Rectal smooth muscle tissue (tissue), 1 donor: ENCODE results near the gene POLA1.

Source experiments
- H3K27ac ChIP-seq: one replicate; pipeline ENCODE4 v1.7.0; 2013; ENCODE audit warnings: low read depth, low read length, inconsistent platforms
- H3K27me3 ChIP-seq: one replicate; pipeline ENCODE4 v1.7.0; 2013; ENCODE audit warnings: low read length; ENCODE audit not compliant: control insufficient read depth, insufficient read depth
- H3K36me3 ChIP-seq: one replicate; pipeline ENCODE4 v1.7.0; 2013; ENCODE audit warnings: low read length; ENCODE audit not compliant: control insufficient read depth, insufficient read depth
- H3K4me1 ChIP-seq: one replicate; pipeline ENCODE4 v1.7.0; 2013; ENCODE audit warnings: low read length; ENCODE audit not compliant: control insufficient read depth, insufficient read depth
- H3K4me3 ChIP-seq: one replicate; pipeline ENCODE4 v1.7.0; 2013; ENCODE audit warnings: low read length
- H3K9ac ChIP-seq: one replicate; pipeline ENCODE4 v1.7.0; 2013; ENCODE audit warnings: low read length

Gene POLA1

GRCh38 chrX:25002661-25003020 lies 308.9 kb downstream of the POLA1 start:
- Histone ChIP-seq H3K27me3 (peaks cover 12% of the 10 kb centered on the region), H3K9ac (no peak overlapping the region), H3K36me3 (no peaks in the 10 kb centered on the region), H3K4me3 (peak overlapping the region; percentile 21), H3K4me1 (no peaks in the 10 kb centered on the region), H3K27ac (no peak overlapping the region)

- peak overlapping the region; percentile 21 for H3K4me3 ChIP-seq
- no peak overlapping the region for H3K9ac ChIP-seq
- no peaks in the 10 kb centered on the region for H3K4me1 ChIP-seq
- H3K36me3 ChIP-seq = no peaks in the 10 kb centered on the region
- H3K27ac ChIP-seq = no peak overlapping the region
- H3K27me3 ChIP-seq = peaks cover 18% of the 10 kb centered on the region
Observed at GRCh38 chrX:25003066-25003849, 309.5 kb downstream of the POLA1 start.

DNA sequence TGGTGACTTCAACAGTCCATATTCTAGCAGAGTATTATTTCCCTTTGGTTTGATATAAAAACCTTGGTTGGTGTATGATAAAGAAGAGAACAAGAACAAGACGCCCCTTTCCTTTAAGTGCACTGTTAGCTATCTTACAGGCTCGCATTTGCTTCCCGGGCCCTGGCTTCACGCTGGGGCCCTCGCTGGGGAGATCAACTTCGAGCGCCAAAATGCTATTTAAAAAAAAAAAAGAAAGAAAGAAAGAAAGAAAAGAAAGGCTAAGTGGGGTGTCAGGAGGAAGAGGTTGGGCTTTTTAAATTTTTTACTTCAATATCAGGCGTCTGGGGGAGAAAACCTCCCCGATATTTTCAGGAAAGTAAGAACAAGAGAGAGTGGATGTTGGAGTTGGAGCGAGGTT lies 310.3 kb downstream of the POLA1 start:
- H3K27ac ChIP-seq = no peak overlapping the region
- no peak overlapping the region for H3K9ac ChIP-seq
- H3K27me3 ChIP-seq = peaks cover 24% of the 10 kb centered on the region
- no peak overlapping the region for H3K4me3 ChIP-seq
- H3K4me1 ChIP-seq = no peaks in the 10 kb centered on the region
- no peaks in the 10 kb centered on the region for H3K36me3 ChIP-seq

GRCh38 chrX:25004485-25005032 lies 310.8 kb downstream of the POLA1 start:
- H3K4me3 ChIP-seq = peak overlapping the region; percentile 36
- no peak overlapping the region for H3K27ac ChIP-seq
- H3K4me1 ChIP-seq = no peaks in the 10 kb centered on the region
- H3K27me3 ChIP-seq = peaks cover 24% of the 10 kb centered on the region
- no peaks in the 10 kb centered on the region for H3K36me3 ChIP-seq
- no peak overlapping the region for H3K9ac ChIP-seq

- Histone ChIP-seq H3K4me3 (peak overlapping the region; percentile 36), H3K4me1 (no peaks in the 10 kb centered on the region), H3K27ac (no peak overlapping the region), H3K9ac (no peak overlapping the region), H3K36me3 (no peaks in the 10 kb centered on the region), H3K27me3 (peaks cover 28% of the 10 kb centered on the region)
Observed at GRCh38 chrX:25005034-25005381, 311.3 kb downstream of the POLA1 start.

GRCh38 chrX:25005382-25006185 lies 311.9 kb downstream of the POLA1 start:
- Histone ChIP-seq H3K4me1 (no peaks in the 10 kb centered on the region), H3K27me3 (peaks cover 34% of the 10 kb centered on the region), H3K27ac (no peak overlapping the region)

DNA sequence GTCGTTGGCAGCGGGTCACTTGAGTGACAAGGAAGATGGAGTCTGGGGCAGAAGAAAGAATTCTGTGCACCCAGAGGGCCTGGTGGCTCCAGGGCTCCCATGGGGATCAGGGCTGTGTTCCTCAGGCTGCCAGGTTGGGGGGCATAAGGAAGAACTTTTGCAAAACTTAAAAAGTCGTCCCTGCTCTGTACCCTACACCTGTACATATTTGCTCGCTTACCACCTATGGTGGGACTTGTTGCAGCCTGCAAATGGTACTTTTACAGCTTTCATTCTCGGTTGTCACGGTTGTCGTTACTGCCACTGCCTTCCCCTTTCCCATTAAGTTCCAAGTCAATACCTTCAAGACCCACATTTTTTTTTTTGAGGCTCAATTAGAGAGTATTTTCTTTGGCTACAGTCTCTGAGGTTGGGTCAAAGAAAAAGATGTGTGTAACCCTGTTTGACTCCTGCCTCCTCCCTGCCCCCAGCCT lies 312.9 kb downstream of the POLA1 start:
- H3K9ac ChIP-seq = no peak overlapping the region
- no peak overlapping the region for H3K4me3 ChIP-seq
- no peaks in the 10 kb centered on the region for H3K36me3 ChIP-seq
- H3K27ac ChIP-seq = no peak overlapping the region
- no peaks in the 10 kb centered on the region for H3K4me1 ChIP-seq
- peaks cover 38% of the 10 kb centered on the region for H3K27me3 ChIP-seq

More at GRCh38 chrX:25005382-25006185, 311.9 kb downstream of the POLA1 start:
- no peaks in the 10 kb centered on the region for H3K36me3 ChIP-seq
- H3K4me3 ChIP-seq = no peak overlapping the region
- H3K9ac ChIP-seq = no peak overlapping the region

DNA sequence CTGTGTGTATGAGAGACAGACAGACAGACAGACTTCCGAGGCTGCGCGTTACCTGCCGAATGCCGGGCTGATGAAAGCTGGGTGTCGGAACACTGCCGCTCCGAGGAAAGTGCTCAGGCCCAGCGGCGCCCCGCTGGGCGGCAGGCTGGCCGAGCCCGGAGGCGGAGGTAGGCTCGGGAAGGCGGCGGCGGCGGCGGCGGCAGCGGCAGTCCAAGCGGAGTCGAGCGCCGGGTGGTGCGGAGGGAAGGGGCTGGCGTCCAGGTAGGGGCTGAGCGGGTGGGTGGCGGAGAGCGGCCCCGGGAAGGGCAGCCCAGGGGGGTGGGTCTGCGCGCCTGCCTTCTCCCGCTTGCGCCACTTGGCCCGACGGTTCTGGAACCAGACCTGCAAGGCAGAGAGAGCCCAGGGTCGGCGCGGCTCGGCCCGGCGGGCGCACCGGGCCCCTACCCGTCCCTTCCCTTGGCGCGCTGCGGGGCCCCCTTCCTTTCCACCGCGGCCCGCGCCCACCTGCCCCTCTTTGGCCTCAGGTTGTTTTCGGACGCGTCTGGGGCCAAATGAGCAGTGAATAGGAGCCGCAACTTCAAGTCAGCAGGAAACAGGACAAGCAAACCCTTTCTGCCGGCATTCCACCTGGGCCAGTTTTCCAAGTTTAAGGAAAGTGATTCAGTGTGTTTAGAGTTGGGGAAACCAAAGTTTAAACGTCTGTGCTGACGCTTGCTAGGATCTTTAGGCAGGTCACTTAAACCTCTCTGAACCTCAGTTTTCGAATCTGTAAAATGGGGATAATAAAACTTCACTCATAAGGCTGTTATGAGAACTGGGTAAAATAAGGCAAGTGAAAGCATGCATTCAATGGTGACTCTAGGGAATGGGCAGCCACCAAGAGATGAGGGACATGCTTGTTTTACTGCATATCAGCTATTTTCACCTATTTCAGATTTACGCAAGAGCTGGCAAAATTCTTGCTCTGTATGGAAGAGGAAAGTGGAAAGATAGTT lies 313.6 kb downstream of the POLA1 start:
- H3K4me1 ChIP-seq = no peaks in the 10 kb centered on the region
- peaks cover 38% of the 10 kb centered on the region for H3K27me3 ChIP-seq
- H3K36me3 ChIP-seq = no peaks in the 10 kb centered on the region
- no peak overlapping the region for H3K9ac ChIP-seq
- no peak overlapping the region for H3K27ac ChIP-seq
- H3K4me3 ChIP-seq = no peak overlapping the region

DNA sequence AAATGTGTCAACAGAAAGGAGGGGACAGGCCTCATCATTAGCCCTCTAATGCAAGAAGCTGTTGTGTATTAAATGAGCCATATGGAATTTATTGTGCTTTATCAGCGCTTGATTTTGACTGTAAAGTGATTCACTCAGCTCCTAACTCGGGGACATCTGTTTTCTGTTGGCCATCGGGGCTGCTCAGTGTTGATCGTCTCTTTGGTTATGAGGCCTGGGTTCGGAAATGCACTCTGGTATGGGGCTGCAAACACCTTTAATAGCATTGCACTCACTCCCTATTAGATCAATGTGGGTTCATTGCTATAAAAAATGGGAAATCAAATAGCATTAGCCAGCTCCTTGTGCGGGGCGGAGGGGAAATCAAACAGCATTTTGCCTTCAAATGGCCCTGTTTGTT lies 315.7 kb downstream of the POLA1 start:
- no peak overlapping the region for H3K27ac ChIP-seq
- no peaks in the 10 kb centered on the region for H3K36me3 ChIP-seq
- no peak overlapping the region for H3K9ac ChIP-seq
- H3K4me1 ChIP-seq = no peaks in the 10 kb centered on the region
- H3K4me3 ChIP-seq = no peak overlapping the region
- H3K27me3 ChIP-seq = peaks cover 38% of the 10 kb centered on the region

DNA sequence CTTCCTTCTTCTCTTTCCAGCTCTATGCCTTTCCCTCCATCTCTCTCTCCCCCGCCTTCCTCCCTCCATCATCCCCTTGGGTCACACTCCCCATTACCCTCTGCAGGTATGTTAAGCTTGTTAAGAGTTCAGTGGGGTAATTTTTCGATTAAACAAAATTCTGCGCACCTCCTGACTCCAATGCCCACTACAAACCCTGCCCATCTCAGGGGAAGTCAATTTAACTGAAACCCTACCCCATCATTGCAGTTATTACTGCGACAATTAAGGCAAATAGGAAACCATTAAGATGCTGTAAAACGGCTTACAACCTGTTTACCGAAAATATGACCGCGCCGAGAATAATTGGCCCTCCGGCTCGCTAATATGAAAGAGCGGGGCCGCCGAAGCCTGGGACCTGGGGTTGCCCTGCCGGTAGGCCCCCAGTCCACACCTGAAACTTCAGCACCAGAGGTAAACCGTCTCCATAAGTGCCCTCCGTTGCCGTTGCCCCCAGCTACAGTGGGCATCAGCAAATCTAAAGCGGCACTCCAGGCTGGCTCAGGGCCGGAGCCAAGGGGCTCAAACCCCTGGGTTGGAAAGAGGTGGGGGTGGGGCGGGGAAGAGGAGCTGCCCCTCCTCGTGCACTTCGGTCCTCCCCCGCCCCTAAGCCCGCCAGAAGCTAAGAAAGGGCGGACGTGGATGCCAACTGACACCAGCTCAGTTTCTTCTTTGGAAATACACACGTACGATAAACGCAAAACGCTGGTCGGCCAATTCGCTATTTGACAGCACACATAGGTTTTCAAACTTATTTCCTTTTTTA lies 317.3 kb downstream of the POLA1 start:
- no peak overlapping the region for H3K27ac ChIP-seq
- no peaks in the 10 kb centered on the region for H3K4me1 ChIP-seq
- no peak overlapping the region for H3K4me3 ChIP-seq
- no peak overlapping the region for H3K9ac ChIP-seq
- H3K36me3 ChIP-seq = no peaks in the 10 kb centered on the region
- peaks cover 43% of the 10 kb centered on the region for H3K27me3 ChIP-seq
